Endometrial microvascular endothelial cells (primary cell): ENCODE results near the gene UPK3A. TPM values are rescaled to one million over a fixed set of nuclear protein-coding genes. Genes with fewer than 3 reads are reported as not detected.
"Not testable (repeated sequence)": the region's sequence is repeated elsewhere in the genome, so short reads cannot be mapped to it uniquely, and the experiment has no call there.

Experiments
- in situ Hi-C: cut with HindIII; loops from 2 replicates; pipeline ENCODE4 v1.10.0; 2017; ENCODE audit warnings: low sequenced_read_pairs, low pct_unique_long_range_greater_than_20kb; ENCODE audit errors: inconsistent ontology term
- total RNA-seq: library from RNA; depleted of rRNA; stranded (reverse); fragments of >200 nt; gene quantifications from one replicate; pipeline ENCODE4 v1.2.3, GENCODE V29; 2015; ENCODE audit errors: inconsistent ontology term

Gene UPK3A
- total RNA-seq, 1 donor from 2014 or later = not detected

GRCh38 chr22:45273452-45274075 lies 11.2 kb upstream of the UPK3A start:
- in situ Hi-C loops = loop anchor here (10.0 kb wide), 1 partner anchor 61 kb away; no protein-coding TSS in a partner anchor

DNA sequence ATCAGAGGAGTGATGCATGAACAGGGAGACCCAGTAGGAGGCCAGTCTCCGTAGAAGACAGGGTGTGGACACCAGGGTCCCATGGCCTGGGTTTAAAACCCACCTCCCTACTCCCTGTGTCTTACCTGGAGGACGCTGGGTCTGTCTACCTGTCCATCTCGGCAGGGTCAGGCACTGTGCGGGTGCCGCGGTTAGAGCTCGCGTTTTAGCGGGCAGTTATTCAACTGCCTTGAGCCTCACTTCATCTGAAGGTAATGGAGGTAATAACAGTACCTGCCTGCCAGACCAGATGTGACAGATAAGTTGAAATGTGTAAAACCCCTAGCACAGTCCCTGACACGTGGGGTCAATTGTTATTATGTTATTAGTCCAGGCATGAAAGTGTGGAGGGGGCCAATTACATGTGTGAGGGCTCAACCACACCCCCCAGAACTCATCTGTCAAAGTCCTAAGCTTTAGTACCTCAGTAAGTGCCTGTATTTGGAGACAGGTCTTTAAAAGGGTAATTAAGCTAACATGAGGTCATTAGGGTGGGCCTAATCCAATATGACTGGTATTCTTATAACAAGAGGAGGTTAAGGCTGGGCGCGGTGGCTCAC lies 8.1 kb upstream of the UPK3A start:
- in situ Hi-C loops = loop anchor here (10.0 kb wide), 1 partner anchor 58 kb away; no protein-coding TSS in a partner anchor

GRCh38 chr22:45277720-45278119 lies 7.0 kb upstream of the UPK3A start:
- in situ Hi-C loops = loop anchor here (10.0 kb wide), 1 partner anchor 57 kb away; no protein-coding TSS in a partner anchor

DNA sequence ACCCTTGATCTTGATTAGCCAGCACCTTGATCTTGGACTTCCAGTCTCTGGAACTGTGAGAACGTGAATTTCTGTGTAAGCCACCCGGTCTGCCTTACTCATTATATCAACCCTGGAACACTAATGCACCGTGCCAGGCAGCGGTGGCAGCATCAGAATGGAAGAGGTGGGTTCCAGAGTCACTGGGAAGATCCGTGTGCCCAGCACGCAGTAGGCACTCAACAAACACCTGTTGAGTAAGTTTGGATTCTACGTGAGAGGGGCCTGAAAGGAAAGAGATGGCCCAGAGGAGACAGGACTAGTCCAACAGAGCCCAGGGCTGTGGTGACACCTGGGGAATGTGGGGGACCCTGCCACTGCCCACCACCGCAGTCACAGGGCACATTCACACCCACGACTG lies 6.6 kb upstream of the UPK3A start:
- in situ Hi-C loops = loop anchor here (10.0 kb wide), 1 partner anchor 57 kb away; no protein-coding TSS in a partner anchor

- in situ Hi-C loops = no loop called here
Observed at GRCh38 chr22:45280587-45280980, 4.2 kb upstream of the UPK3A start.

DNA sequence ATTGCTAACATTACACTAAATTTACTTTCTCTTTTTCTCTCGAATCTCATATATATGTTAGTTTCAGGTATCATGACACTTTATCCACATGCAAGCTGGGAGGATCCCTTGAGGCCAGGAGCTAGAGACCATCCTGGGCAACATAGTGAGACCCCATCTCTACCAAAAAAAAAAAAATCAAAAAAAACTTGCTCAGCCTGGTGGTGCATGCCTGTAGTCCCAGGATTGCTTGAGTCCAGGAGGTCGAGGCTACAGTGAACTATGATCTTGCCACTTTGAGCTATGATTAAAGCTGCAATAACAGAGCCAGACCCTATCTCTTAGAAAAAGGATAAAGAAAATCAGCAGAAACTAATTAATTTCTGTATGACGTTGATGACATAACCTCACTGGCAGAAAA lies 3.7 kb upstream of the UPK3A start:
- in situ Hi-C loops = no loop called here

DNA sequence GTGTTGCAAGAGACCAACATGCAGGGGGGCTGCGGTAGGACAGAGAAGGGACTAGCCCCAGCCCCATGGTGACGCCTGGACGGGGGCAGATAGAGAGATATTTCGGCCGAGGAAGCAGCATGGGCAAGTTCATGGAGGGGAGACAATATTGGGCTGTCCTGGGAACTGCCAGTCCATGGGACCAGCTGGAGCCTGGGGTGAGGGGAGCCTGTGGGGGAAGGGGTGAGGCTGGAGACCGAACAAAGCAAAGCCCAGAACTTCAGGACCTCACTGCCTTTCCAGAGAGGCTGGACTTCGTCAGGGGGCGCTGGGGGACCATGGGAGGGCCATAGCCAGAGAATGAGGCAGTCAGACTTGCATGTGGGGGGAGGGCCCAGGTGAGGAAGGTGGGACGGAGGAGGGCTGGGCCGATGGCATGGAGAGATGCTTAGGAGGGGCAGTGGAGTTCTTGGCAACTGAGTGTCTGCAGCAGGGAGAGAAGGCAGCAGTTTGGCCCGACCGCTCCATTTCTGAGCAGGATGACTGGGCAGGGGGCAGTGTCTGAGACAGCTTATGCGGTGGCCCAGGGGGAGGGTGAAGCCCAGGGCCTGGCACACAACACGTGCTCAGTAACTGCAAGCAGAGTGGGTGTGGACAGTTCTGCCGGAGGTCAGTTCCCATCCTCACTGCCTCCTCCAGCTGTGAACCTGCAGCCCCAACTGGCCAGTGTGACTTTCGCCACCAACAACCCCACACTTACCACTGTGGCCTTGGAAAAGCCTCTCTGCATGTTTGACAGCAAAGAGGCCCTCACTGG lies 712 bp downstream of the UPK3A start:
- in situ Hi-C loops = no loop called here

DNA sequence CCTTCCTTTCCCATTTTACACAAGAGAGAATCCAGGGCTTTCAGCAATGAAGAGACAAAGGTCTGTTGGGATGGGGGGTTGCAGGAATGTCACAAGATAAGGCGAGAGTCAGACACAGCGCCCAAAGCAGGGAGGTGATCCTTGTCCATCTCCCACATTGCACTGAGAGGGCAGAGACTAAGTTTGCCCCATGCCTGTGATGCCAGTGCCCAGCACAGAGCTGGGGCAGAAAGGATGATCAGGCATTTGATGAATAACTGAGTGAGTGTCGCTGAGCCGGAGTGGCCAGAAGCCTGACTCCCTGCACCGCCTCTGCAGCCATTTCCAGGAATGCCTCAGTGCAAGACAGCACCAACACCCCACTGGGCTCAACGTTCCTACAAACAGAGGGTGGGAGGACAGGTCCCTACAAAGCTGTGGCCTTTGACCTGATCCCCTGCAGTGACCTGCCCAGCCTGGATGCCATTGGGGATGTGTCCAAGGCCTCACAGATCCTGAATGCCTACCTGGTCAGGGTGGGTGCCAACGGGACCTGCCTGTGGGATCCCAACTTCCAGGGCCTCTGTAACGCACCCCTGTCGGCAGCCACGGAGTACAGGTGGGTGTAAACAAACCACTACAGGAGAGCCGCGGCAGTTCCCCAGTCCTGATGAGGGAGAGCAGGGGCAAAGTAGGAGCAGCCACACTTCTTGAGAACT lies 2.3 kb downstream of the UPK3A start:
- in situ Hi-C loops = no loop called here

GRCh38 chr22:45290410-45290936 lies 5.7 kb downstream of the UPK3A start:
- in situ Hi-C loops = no loop called here

DNA sequence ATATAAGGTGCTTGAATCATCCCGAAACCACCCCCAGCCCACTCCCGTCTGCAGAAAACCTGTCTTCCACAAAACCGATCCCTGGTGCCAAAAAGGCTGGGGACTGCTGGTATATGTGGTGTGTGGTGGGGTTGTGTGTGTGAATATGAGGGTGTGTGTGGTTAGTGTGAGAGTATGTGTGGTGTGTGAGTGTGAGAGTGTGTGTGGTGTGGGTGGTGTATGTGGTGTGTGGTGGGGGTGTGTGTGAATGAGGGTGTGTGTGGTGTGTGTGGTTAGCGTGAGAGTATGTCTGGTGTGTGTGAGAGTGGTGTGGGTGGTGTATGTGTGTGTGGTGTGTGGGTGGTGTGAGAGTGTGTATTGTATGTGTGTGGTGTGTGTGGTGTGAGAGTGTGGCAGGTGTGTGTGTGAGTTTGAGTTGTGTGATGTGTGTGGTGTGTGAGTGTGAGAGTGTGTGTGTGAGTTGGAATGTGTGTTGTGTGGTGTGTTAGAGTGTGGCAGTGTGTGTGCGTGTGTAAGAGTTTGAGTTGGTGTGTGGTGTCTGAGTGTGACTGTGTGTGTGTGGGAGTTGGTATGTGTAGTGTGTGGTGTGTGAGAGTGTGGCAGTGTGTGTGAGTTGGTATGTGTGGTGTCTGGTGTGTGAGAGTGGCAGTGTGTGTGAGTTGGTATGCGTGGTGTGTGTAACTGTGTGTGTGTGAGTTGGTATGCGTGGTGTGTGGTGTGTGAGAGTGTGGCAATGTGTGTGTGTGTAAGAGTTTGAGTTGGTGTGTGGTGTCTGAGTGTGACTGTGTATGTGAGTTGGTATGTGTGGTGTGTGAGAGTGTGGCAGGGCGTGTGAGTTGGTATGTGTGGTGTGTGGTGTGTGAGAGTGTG lies 6.5 kb downstream of the UPK3A start:
- in situ Hi-C loops = no loop called here

DNA sequence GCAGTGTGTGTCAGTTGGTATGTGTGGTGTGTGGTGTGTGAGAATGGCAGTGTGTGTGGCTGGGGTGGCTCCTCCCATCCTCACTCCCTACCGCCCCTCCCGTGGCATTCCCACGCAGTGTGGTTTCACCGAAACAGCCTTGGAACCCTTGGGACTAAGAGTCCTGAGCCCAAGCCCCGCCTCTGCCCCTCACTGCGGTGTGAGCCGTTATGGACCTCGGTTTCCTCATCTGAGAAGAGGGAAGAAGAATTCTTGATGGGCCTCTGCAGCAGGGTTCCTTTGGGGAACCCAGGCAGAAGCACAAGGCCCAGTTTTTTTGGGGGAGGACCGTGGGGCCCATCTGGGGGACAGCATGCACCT lies 7.2 kb downstream of the UPK3A start:
- in situ Hi-C loops = no loop called here

DNA sequence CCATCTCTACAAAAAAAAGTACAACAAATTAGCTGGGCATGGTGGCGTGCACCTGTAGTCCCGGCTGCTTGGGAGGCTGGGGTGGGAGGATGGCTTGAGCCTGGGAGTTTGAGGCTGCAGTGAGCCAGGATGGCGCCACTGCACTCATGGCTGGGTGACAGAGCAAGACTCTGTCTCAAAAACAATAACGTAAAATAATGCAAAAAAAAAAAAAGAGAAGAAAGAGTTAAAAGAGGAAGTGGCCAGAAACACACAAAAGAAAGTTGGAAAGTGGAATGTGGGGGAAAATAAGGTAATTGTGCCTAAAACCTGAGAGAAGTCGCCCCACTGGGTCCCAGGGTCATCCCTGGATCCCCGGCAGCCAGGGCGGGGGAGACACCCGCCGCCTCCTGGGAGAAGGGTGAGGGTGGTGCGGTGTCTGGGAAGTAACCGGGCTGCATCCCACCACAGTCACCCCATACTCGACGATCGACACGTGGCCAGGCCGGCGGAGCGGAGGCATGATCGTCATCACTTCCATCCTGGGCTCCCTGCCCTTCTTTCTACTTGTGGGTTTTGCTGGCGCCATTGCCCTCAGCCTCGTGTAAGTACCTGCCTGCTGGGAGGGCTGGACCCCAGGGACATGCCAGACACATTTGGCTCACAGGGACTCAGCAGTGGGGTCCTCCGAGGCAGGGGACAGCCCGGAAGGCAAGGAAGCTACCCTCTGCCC lies 8.1 kb downstream of the UPK3A start:
- in situ Hi-C loops = no loop called here

DNA sequence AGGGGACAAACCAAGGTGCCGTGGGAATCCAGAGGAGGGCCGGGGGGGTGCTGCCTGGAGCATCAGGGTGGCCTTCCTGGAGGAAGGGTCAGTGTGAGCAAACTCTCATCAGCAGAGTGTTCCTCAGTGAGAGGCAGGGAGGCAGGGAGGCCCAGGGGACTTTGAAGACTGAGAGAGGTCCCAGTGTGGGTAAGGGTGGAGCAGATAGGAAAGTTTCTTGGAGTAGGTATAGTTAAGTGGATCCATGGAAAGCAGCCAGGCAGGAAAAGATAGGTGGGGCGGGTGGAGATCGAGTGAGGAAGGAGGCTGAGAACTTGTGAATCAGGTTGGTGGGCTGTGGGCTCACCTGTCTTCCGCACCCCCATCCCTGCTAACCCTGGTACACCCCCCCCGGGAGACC lies 9.3 kb downstream of the UPK3A start:
- in situ Hi-C loops = no loop called here

- in situ Hi-C loops = not testable (repeated sequence)
Observed at GRCh38 chr22:45295004-45295403, 10.3 kb downstream of the UPK3A start.

DNA sequence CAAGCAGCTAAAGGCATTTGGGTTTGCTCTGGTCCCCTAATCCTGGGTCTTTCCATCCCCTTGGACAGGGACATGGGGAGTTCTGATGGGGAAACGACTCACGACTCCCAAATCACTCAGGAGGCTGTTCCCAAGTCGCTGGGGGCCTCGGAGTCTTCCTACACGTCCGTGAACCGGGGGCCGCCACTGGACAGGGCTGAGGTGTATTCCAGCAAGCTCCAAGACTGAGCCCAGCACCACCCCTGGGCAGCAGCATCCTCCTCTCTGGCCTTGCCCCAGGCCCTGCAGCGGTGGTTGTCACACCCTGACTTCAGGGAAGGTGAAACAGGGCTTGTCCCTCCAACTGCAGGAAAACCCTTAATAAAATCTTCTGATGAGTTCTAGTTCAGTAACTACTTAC lies 10.7 kb downstream of the UPK3A start:
- in situ Hi-C loops = no loop called here

DNA sequence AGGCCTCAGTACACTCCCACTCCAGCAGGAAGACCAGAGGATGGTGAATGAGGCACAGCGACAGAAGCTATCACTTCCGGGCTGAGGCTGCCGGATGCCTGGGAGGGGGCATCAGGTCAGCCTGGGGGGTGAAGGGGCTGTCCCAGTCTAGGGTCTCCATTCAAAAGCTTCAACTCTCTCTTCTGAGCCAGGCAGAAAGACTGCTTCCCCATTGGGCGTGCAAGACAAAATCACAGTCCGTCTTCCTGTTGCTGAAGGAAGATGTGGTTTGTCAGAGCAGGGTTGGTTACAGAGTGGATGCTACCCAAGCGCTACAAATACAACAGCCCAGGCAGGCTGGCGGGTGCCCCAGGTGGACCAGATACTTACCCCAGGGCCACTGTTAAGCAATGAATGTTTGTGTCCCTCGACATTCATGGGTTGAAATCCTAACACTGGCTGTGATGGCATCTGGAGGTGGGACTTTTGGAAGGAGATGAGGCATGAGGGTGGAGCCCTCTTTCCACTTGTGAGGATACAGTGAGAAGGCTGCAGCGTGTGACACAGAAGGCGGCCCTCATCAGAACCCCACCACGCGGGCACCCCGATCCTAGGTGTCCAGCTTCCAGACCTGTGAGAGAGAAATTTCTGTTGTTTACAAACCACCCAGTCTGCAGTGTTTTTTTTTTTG lies 12.0 kb downstream of the UPK3A start:
- in situ Hi-C loops = no loop called here

GRCh38 chr22:45298934-45299505 lies 14.3 kb downstream of the UPK3A start:
- in situ Hi-C loops = no loop called here
